Caki2 (cell line): ENCODE results near the gene SORCS3. TPM values are rescaled to one million over a fixed set of nuclear protein-coding genes. Genes with fewer than 3 reads are reported as not detected.
A peak's percentile ranks its signal among the peaks of the same experiment; 100 is the strongest.

Source experiments
- DNase-seq: peaks from one replicate; pipeline ENCODE4 v3.0.0-alpha.2; 2015; ENCODE audit warnings: low read depth
- in situ Hi-C: cut with HindIII; loops from 2 replicates; pipeline ENCODE4 v1.10.0; 2016; ENCODE audit warnings: low sequenced_read_pairs, low pct_unique_long_range_greater_than_20kb, mixed read lengths
- total RNA-seq: library from RNA; depleted of rRNA; stranded (reverse); fragments of >200 nt; shearing (Covaris generic); gene quantifications from 2 replicates; pipeline ENCODE4 v1.2.3, GENCODE V29; 2014; ENCODE audit warnings: low replicate concordance

SORCS3 gene
- total RNA-seq, 1 experiment from 2014 or later = 0.10 TPM

DNA sequence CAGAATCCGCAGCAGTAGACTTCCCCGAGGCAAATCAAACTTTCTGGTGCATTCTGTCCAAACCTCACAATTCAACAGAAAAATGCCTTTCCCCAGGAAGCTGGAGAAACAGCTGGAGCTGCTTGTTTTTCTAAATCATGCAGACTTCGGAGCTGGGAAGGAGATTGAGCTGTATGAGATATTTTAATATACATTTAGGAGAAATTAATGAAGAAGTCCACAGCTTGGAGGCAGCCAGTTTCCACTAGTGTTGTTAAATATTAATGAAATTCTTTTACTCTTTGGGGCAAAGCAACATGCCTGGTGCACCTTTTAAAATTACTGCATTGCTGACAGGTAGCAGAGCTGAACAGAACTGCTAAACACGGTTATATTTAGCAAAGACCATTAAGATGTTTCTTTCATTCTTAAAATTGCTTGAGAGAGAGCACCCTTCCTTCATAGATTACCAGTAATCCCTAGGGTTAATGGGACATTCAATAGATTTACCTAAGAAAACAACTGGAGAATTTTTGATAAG, 566.4 kb downstream of the SORCS3 start:
- peak; percentile 49 for DNase-seq
- in situ Hi-C loops = no loop called here

GRCh38 chr10:105210546-105210945, 569.5 kb downstream of the SORCS3 start:
- in situ Hi-C loops = no loop called here
- DNase-seq = no peak

GRCh38 chr10:105237685-105238084, 596.6 kb downstream of the SORCS3 start:
- DNase-seq = no peak

GRCh38 chr10:105239311-105240219, 598.5 kb downstream of the SORCS3 start:
- no peak for DNase-seq
- in situ Hi-C loops = no loop called here

More at GRCh38 chr10:105237685-105238084, 596.6 kb downstream of the SORCS3 start:
- in situ Hi-C loops = no loop called here

- DNase-seq = no peak
- in situ Hi-C loops = no loop called here
Observed at GRCh38 chr10:105241254-105241653, 600.2 kb downstream of the SORCS3 start.

DNA sequence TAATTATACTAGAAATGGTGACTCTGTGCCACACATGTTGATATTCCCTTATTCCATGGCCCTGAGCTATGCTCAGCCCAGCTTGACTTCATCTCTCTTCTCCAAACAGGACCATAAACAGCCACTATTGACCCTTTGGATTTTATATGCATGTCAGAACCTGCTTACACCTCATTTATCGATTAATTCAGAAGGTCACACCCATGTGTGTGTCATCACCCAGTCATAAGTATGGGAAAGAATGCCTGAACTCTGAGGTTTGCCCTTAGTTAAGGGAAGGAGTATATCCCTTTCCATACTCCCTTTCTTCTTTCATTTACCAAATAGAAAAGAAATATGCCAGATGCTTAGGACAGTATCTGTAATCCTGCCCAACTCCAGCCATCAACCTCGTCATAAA, 602.3 kb downstream of the SORCS3 start:
- DNase-seq = peak; percentile 8
- in situ Hi-C loops = no loop called here

DNA sequence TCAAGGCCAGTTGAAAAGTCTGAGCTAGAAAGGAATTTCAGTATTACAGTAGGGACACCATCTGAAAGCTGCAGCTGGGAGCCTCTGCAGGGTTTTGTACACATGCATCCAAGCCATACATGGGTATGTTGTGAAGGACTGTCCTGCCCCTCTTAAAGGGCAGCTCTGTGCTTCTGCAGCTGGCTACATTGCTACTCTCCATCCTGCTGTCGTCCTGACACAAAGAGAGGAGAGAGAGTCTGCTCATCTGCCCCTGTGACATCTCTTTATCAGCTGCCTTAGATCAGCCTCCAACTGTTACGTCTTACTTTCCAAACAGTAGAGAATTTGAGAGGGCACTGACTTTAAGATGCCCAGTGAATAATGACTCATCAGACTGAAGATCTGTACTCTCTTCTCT, 602.7 kb downstream of the SORCS3 start:
- no peak for DNase-seq
- in situ Hi-C loops = no loop called here

DNA sequence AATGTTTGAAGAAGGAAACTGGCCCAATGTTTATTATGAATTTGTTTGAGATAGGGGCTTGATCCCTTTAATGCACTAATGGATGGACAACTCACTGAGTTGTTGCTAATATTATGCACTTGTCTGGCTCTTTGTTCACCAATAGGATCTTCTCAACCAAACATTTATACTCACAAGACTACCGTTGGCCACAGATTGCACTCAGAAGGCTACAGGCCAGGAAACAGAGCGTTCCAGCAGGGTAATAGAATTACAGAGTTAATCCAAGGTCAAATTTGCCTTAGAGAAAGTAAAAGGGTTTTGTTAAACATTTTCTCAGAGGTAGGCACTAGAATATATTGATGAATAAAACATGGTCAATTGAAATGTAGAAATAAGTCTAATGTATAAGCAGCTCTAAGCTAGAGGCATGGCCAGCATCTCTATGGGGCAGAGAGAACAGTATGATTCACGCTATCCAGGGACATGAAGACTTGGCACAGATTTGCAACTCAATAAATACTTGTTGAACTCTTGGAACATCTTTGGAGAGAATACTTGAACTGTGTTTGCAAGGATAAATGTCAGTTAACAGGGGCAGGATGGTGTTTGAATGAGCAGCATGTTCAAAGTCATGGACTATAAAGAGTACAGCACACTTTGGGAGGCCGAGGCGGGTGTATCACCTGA, 606.9 kb downstream of the SORCS3 start:
- DNase-seq = no peak
- in situ Hi-C loops = no loop called here

- DNase-seq = peak; percentile 8
- in situ Hi-C loops = no loop called here
Observed at GRCh38 chr10:105252911-105253310, 611.8 kb downstream of the SORCS3 start.

DNA sequence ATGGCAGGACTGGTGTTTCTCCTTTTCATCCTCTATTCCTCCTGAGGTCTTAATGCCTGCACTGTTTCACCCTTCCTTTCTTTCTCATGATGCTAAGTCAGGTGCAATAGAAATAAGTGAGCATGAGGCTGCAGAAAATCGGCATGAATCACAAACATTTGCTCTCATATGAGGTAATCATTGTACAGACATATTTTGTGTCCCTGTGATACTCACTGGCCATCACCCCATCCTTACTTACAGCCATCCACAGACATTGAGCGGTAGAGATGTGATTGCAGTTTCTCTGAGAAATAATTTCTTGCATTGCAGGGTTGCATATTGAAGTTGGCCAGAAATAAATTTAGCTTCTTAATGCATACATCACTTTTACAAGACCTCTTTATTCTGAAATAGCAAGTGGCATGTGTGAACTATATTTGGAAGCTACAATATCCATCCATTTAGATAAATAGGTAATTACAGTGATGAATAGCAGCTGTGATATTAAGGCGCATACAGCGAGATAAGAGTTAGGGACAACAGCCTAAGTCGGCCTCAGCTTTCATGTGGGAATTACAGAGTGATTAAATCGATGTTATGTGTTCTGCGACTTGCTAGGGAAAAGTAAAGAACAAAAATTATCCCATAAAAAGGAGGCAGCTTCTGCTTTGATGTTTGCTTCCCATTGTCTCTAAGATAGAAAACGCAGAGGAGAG, 612.6 kb downstream of the SORCS3 start:
- in situ Hi-C loops = no loop called here
- DNase-seq = no peak

DNA sequence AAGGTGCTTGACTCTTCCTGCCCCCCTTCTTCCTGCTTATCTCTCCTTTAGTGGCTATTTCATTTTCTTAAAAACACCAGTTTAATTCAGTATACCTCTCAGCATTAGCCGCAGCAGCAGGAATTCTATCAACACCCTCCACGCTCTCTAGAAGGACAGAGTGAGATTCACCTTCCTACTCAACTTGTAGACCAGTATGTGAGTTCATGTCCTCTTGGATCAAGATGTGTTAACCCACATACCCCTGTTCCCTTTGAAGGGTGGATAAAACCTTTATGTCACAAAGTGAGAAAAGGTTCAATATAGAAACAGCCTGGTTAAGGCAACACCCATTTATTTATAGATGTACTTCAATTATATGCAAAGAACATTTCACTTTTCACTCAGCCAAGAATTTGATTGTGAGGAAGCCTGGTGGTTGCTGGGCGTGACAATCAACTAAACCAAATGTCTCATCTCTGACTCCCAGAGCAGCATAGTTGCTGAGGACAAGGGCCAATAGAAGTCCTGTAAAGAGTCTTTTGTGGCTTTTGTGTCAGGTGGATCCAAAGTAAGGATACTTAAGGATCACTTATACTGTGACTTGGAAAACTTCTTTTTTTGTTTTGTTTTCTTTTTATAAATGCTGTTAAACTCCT, 617.1 kb downstream of the SORCS3 start:
- no peak for DNase-seq
- in situ Hi-C loops = no loop called here

DNA sequence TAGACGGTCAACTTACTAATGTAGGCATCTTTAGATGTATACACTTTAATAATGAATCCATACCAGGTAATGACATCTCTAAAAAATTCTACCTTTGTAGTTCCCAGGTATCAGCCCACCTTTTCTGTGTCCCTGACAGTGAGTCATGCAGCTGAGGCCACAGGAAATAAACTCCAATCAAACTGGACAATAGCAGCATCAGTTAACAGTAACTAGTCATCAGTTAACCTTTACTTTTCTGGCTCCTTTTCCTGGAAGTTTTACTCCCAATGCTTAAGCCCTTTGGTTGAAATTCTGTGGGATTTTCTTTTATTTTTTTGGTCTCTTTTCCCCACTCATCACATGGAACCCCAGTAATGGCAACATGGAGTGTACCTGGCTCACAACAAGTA, 617.6 kb downstream of the SORCS3 start:
- in situ Hi-C loops = no loop called here
- DNase-seq = no peak

- in situ Hi-C loops = no loop called here
- DNase-seq = no peak
Observed at GRCh38 chr10:105259201-105259600, 618.1 kb downstream of the SORCS3 start.

DNA sequence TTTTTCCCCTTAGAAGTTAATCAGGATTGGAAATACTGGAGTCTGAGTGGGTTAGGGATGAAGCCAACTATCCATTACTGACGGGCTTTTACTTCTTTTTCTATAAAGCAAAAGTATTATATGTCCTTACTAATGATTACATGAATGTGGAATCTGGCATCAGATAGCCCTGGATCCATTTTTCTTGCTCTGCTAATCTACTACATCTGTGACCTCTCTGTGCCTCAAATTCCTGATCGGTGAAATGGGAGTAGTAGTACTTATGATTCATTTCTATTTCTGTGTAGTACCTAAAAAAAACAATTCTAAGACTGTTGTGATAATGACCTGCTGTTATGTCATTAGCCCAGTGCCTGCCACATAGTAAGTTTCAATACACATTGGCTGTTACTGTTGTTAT, 621.6 kb downstream of the SORCS3 start:
- in situ Hi-C loops = no loop called here

DNA sequence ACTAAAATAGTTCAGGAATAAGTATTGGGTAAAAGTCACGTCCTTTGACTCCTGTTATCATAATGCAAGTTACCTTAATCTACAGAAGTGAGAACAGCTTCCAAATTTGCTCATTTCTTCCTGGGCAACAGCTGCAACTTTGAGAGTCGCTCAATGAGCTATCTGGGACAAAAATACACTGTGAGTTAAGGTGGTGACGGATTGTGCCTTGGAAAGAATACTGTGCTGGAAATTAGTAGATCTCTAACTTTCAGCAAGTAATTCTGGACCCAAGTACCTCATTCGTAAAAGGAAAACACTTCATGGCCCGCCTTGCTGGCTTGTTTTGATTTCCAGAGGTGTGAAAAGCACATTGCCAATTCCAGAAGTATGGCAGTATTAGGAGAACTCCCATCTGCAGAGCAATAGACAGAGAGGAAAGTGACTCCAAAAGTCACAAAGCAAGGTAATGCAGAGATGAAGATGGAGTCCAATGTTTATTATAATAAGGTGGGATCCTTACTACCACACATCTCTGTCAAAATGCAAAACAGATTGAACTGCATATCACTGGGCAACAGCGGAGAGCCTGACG, 626.0 kb downstream of the SORCS3 start:
- no peak for DNase-seq
- in situ Hi-C loops = no loop called here

More for the DNA sequence above, 621.6 kb downstream of the SORCS3 start:
- no peak for DNase-seq

DNA sequence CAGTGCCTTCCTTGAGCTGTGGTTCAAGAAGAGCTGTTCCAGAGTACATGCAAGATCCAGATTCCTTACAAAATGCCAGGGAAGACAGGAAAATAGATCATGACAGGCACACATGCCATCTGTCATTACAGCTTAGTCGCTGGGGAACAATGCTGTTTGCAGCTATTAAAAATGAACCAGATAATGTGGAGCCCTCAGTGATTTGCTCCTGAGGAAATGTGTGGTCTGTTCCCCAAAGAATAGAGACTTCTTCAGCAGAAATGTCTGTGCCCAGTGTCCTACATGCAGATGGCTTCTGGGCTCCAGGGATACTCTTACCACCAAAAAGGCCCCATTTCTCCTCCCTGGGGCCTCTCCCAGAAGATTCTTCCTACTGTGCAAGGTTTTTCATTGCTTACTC, 627.9 kb downstream of the SORCS3 start:
- in situ Hi-C loops = no loop called here
- DNase-seq = no peak

GRCh38 chr10:105269689-105270088, 628.6 kb downstream of the SORCS3 start:
- no peak for DNase-seq
- in situ Hi-C loops = no loop called here

DNA sequence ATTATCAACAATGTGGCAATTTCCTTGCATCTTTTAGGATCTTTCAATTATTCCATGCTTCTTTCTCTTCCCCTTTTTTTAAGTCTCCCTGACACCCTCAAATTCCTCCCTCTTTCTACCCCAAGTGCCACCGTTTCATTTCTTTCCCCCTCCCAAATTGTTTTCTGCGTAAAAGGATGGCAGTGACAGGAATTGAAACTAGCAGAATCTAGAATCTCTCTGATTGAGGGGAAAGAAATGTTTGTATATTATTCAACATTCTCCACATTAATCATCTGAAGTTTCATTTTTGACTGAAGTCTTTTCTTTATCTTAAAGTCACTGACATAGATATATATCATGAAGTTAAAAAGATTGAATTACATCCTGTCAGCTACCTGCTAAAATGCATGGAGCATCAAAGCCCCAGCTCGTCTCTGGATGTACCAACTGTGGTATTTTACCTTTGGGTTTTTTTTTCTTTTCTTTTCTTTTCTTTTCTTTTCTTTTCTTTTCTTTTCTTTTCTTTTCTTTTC, 633.5 kb downstream of the SORCS3 start:
- DNase-seq = no peak
- in situ Hi-C loops = no loop called here
